ENCODE measurements around the gene AATK.

The AATK gene

DNA sequence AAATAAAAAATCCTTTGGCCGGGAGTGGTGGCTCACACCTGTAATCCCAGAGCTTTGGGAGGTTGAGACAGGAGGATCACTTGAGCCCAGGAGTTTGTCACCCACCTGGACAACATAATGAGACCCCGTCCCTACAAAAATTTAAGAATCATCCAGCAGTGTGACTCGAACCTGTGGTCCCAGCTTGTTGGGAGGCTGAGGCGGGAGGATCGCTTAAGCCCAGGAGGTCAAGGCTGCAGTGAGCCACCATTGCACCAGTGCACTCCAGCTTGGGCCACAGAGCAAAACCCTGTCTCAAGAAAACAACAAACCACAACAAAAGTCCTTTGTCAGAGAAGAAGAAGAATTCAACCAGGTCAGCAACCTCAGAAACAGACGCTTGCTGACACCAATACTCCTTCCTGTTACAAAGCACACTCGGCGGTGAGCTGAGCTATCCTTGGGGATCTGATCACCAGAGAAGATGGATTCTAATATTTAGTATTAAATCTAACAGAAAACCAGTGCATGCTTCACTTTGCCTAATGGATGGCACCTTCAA lies 13.7 kb downstream of the AATK start:
- no peak overlapping the region for H2BK5ac ChIP-seq (ENCODE audit: low read length)
- no peak overlapping the region for H2AK5ac ChIP-seq (ENCODE audit: low read length)
- H4K8ac ChIP-seq (ENCODE audit: low read depth, low read length): no peak overlapping the region
- no peak overlapping the region for H3K4me3 ChIP-seq (ENCODE audit: low read length)
- DNase-seq: no peak
- no peak overlapping the region for H3K4me2 ChIP-seq (ENCODE audit: low read length)
- no peak overlapping the region for H4K5ac ChIP-seq (ENCODE audit: low read length)
- H3K9ac ChIP-seq (ENCODE audit: low read length): no peak overlapping the region
- H3K23ac ChIP-seq (ENCODE audit: low read length): no peak overlapping the region
- no peaks in the 10 kb centered on the region for H3K79me1 ChIP-seq (ENCODE audit: low read length)
- no peak overlapping the region for H2BK120ac ChIP-seq (ENCODE audit: low read depth, low read length)
- H2BK15ac ChIP-seq (replicated peaks; ENCODE audit: low read depth): no peak overlapping the region
- H3K4me1 ChIP-seq (ENCODE audit: control insufficient read depth, low read depth, low read length): no peaks in the 10 kb centered on the region
- no peak overlapping the region for H3K4ac ChIP-seq (ENCODE audit: low read depth, low read length)
- no peak overlapping the region for H3K56ac ChIP-seq (ENCODE audit: low read length)
- no CpG with 5 or more reads among the region's 8 CpGs for WGBS (ENCODE audit: extremely low coverage, insufficient coverage, low lambda C conversion rate)
- H3K36me3 ChIP-seq (ENCODE audit: control insufficient read depth, insufficient read depth, low read length): no peaks in the 10 kb centered on the region
- H3K18ac ChIP-seq (ENCODE audit: low read length): no peak overlapping the region
- H3K27me3 ChIP-seq (ENCODE audit: insufficient read depth, low read length, poor library complexity): no peaks in the 10 kb centered on the region
- H3K79me2 ChIP-seq (ENCODE audit: control insufficient read depth, insufficient read depth, low read length): no peaks in the 10 kb centered on the region
- no peak overlapping the region for H3K27ac ChIP-seq (ENCODE audit: low read depth, low read length)

DNA sequence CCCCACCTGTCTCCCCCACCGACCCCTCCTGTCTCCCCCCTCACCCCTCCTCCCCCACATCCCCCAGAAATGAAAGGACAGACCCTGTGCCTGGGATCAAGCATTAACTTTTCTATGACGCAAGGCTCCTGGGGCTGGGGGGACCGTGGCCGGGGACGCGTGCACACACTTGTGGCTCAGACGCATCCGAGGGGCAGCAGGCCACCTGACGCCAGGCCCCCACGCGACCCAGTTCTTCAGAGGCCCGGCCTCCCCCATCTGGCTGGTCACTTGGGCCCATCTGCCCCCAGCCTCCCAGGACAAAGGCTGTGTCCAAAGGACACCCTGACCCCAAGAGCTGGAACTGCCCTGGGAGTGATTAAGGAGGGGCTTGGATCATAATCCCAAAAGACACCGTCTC lies 14.7 kb downstream of the AATK start:
- Histone ChIP-seq H4K5ac (ENCODE audit: low read length) (no peak overlapping the region), H3K4me2 (ENCODE audit: low read length) (no peak overlapping the region), H3K79me1 (ENCODE audit: low read length) (no peaks in the 10 kb centered on the region), H2BK120ac (ENCODE audit: low read depth, low read length) (no peak overlapping the region), H4K8ac (ENCODE audit: low read depth, low read length) (no peak overlapping the region), H3K27me3 (ENCODE audit: insufficient read depth, low read length, poor library complexity) (no peaks in the 10 kb centered on the region), H3K4ac (ENCODE audit: low read depth, low read length) (no peak overlapping the region), H3K18ac (ENCODE audit: low read length) (no peak overlapping the region), H3K9ac (ENCODE audit: low read length) (no peak overlapping the region), H3K4me3 (ENCODE audit: low read length) (no peak overlapping the region), H3K23ac (ENCODE audit: low read length) (no peak overlapping the region), H2AK5ac (ENCODE audit: low read length) (no peak overlapping the region), H2BK15ac (replicated peaks; ENCODE audit: low read depth) (no peak overlapping the region), H3K4me1 (ENCODE audit: control insufficient read depth, low read depth, low read length) (no peaks in the 10 kb centered on the region), H3K56ac (ENCODE audit: low read length) (no peak overlapping the region), H2BK5ac (ENCODE audit: low read length) (no peak overlapping the region), H3K79me2 (ENCODE audit: control insufficient read depth, insufficient read depth, low read length) (no peaks in the 10 kb centered on the region), H3K27ac (ENCODE audit: low read depth, low read length) (no peak overlapping the region), H3K36me3 (ENCODE audit: control insufficient read depth, insufficient read depth, low read length) (no peaks in the 10 kb centered on the region)
- no peak for DNase-seq
- no CpG with 5 or more reads among the region's 13 CpGs for WGBS (ENCODE audit: extremely low coverage, insufficient coverage, low lambda C conversion rate)

DNA sequence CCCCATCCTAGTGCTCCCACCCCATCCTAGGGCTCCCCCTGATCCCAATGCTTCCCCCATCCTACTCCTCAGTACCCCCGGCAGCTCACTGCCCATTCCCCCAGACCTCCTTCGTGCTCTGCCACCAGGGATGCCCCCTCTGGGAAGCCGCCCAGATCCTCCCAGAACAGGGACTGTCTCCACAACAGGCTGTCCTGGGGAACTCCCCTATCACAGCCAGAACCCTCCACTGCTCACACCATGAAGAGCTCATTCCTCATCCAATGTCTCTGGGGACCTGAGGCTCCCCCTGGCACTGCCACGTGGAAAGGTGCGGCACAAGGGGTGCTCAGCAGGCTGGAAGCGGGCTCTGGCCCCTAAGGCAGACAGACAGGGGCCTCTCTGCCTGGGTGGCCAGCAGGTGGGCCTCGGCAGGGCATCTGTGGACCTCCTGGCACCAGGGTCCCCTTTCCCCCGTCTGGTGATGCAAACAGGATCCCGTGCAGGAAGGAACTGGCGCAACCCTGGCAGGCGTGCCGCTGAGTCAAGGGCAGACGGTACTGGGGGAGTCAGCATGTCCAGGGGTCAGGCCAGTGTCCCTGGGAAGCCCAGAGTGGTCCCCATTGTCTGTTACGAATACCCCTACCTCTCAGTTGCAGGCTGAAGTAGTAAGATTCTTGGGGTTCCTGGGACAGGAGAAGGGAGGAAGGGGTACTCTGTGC lies 15.5 kb downstream of the AATK start:
- Histone ChIP-seq H4K5ac (ENCODE audit: low read length) (no peak overlapping the region), H3K36me3 (ENCODE audit: control insufficient read depth, insufficient read depth, low read length) (no peaks in the 10 kb centered on the region), H3K27me3 (ENCODE audit: insufficient read depth, low read length, poor library complexity) (no peaks in the 10 kb centered on the region), H3K4ac (ENCODE audit: low read depth, low read length) (no peak overlapping the region), H2BK5ac (ENCODE audit: low read length) (no peak overlapping the region), H3K79me1 (ENCODE audit: low read length) (no peaks in the 10 kb centered on the region), H4K8ac (ENCODE audit: low read depth, low read length) (no peak overlapping the region), H3K4me3 (ENCODE audit: low read length) (no peak overlapping the region), H3K23ac (ENCODE audit: low read length) (no peak overlapping the region), H3K56ac (ENCODE audit: low read length) (no peak overlapping the region), H3K4me1 (ENCODE audit: control insufficient read depth, low read depth, low read length) (no peaks in the 10 kb centered on the region), H3K27ac (ENCODE audit: low read depth, low read length) (no peak overlapping the region), H3K79me2 (ENCODE audit: control insufficient read depth, insufficient read depth, low read length) (no peaks in the 10 kb centered on the region), H2BK120ac (ENCODE audit: low read depth, low read length) (no peak overlapping the region), H2BK15ac (replicated peaks; ENCODE audit: low read depth) (no peak overlapping the region), H3K18ac (ENCODE audit: low read length) (no peak overlapping the region), H3K9ac (ENCODE audit: low read length) (no peak overlapping the region), H3K4me2 (ENCODE audit: low read length) (no peak overlapping the region), H2AK5ac (ENCODE audit: low read length) (no peak overlapping the region)
- WGBS (ENCODE audit: extremely low coverage, insufficient coverage, low lambda C conversion rate): no CpG with 5 or more reads among the region's 14 CpGs
- no peak for DNase-seq

DNA sequence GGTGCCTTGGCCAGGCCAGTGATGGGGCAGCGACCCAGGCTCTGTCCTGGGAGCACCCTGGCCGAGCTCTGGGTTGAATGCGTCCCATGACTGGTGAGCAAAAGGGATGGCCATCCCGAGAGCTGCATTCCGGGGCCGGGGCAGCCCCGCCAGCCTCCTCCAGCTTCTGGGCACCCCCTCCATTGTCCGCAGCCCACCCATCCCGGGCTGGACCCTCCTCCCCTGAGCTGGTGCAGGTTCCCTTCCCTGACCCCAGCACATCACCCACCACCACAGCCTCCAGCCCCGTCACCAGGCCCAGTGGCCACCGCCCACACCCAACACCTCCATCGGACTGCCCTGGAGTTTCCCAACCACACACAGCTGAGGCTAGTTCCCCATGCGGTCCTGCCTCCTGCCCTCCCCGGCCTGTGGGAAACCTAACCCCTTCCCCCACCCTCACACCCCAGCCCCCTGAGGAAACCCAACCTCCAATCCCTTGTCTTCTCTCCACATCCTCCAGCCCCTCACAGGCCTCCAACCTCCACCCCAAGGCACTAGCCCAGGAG lies 17.0 kb downstream of the AATK start:
- Histone ChIP-seq H3K27me3 (ENCODE audit: insufficient read depth, low read length, poor library complexity) (no peaks in the 10 kb centered on the region), H3K9ac (ENCODE audit: low read length) (no peak overlapping the region), H3K27ac (ENCODE audit: low read depth, low read length) (no peak overlapping the region), H3K18ac (ENCODE audit: low read length) (no peak overlapping the region), H3K79me1 (ENCODE audit: low read length) (no peaks in the 10 kb centered on the region), H3K79me2 (ENCODE audit: control insufficient read depth, insufficient read depth, low read length) (no peaks in the 10 kb centered on the region), H3K23ac (ENCODE audit: low read length) (no peak overlapping the region), H3K4ac (ENCODE audit: low read depth, low read length) (no peak overlapping the region), H2AK5ac (ENCODE audit: low read length) (no peak overlapping the region), H2BK5ac (ENCODE audit: low read length) (no peak overlapping the region), H3K4me1 (ENCODE audit: control insufficient read depth, low read depth, low read length) (no peaks in the 10 kb centered on the region), H4K8ac (ENCODE audit: low read depth, low read length) (no peak overlapping the region), H3K4me2 (ENCODE audit: low read length) (no peak overlapping the region), H2BK120ac (ENCODE audit: low read depth, low read length) (no peak overlapping the region), H3K36me3 (ENCODE audit: control insufficient read depth, insufficient read depth, low read length) (no peaks in the 10 kb centered on the region), H3K4me3 (ENCODE audit: low read length) (no peak overlapping the region), H4K5ac (ENCODE audit: low read length) (no peak overlapping the region), H2BK15ac (replicated peaks; ENCODE audit: low read depth) (no peak overlapping the region), H3K56ac (ENCODE audit: low read length) (no peak overlapping the region)
- DNase-seq: no peak
- no CpG with 5 or more reads among the region's 14 CpGs for WGBS (ENCODE audit: extremely low coverage, insufficient coverage, low lambda C conversion rate)

DNA sequence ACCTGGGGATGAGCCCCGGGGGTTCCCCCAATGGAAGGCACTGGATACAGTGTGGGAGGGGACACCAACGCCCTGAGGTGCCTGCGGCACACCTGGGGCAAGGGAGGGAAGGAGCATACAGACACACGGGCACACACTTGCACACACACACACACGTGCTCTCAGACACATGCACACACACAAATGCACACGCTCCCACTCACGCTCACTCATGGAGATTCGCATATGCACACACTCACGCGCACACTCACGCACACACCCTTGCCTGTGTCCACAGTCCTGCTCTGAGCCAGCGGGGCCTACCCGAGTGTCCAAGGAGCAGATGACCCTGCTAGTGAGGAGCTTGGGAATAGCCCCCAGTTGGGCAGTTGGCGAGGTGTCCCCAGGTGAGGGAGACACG lies 17.4 kb downstream of the AATK start:
- H3K4ac ChIP-seq (ENCODE audit: low read depth, low read length): no peak overlapping the region
- no peak overlapping the region for H4K5ac ChIP-seq (ENCODE audit: low read length)
- H2AK5ac ChIP-seq (ENCODE audit: low read length): no peak overlapping the region
- H3K9ac ChIP-seq (ENCODE audit: low read length): no peak overlapping the region
- no peaks in the 10 kb centered on the region for H3K79me1 ChIP-seq (ENCODE audit: low read length)
- H3K56ac ChIP-seq (ENCODE audit: low read length): no peak overlapping the region
- H2BK15ac ChIP-seq (replicated peaks; ENCODE audit: low read depth): no peak overlapping the region
- H3K23ac ChIP-seq (ENCODE audit: low read length): no peak overlapping the region
- no peak overlapping the region for H2BK120ac ChIP-seq (ENCODE audit: low read depth, low read length)
- no CpG with 5 or more reads among the region's 15 CpGs for WGBS (ENCODE audit: extremely low coverage, insufficient coverage, low lambda C conversion rate)
- H3K27me3 ChIP-seq (ENCODE audit: insufficient read depth, low read length, poor library complexity): no peaks in the 10 kb centered on the region
- H3K36me3 ChIP-seq (ENCODE audit: control insufficient read depth, insufficient read depth, low read length): no peaks in the 10 kb centered on the region
- no peaks in the 10 kb centered on the region for H3K79me2 ChIP-seq (ENCODE audit: control insufficient read depth, insufficient read depth, low read length)
- H4K8ac ChIP-seq (ENCODE audit: low read depth, low read length): no peak overlapping the region
- H3K4me2 ChIP-seq (ENCODE audit: low read length): no peak overlapping the region
- no peak for DNase-seq
- H2BK5ac ChIP-seq (ENCODE audit: low read length): no peak overlapping the region
- no peak overlapping the region for H3K18ac ChIP-seq (ENCODE audit: low read length)
- H3K27ac ChIP-seq (ENCODE audit: low read depth, low read length): no peak overlapping the region
- no peak overlapping the region for H3K4me3 ChIP-seq (ENCODE audit: low read length)
- no peaks in the 10 kb centered on the region for H3K4me1 ChIP-seq (ENCODE audit: control insufficient read depth, low read depth, low read length)

DNA sequence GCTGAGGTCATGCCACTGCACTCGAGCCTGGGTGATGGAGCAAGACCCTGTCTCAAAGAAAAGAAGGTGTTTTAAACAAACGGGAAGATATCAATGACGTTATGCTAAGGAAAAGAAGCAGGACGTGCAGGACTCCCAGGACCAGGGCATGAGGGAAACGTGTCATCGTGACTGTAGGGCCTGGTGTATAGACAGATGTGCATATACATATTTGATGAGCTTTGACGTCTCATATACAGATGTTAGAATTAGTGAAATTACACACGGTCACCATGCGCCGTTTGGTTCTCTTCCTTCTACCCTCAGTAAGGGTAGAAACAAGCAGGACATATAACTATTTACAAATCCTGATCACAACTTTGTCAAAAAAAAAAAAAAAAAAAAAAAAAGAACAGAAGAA lies 18.3 kb downstream of the AATK start:
- Histone ChIP-seq H3K4me1 (ENCODE audit: control insufficient read depth, low read depth, low read length) (no peaks in the 10 kb centered on the region), H3K27ac (ENCODE audit: low read depth, low read length) (no peak overlapping the region), H3K79me2 (ENCODE audit: control insufficient read depth, insufficient read depth, low read length) (no peaks in the 10 kb centered on the region), H3K36me3 (ENCODE audit: control insufficient read depth, insufficient read depth, low read length) (no peaks in the 10 kb centered on the region), H2AK5ac (ENCODE audit: low read length) (no peak overlapping the region), H3K56ac (ENCODE audit: low read length) (no peak overlapping the region), H3K18ac (ENCODE audit: low read length) (no peak overlapping the region), H4K8ac (ENCODE audit: low read depth, low read length) (no peak overlapping the region), H3K4me2 (ENCODE audit: low read length) (no peak overlapping the region), H3K23ac (ENCODE audit: low read length) (no peak overlapping the region), H4K5ac (ENCODE audit: low read length) (no peak overlapping the region), H3K9ac (ENCODE audit: low read length) (no peak overlapping the region), H3K79me1 (ENCODE audit: low read length) (no peaks in the 10 kb centered on the region), H2BK15ac (replicated peaks; ENCODE audit: low read depth) (no peak overlapping the region), H3K4ac (ENCODE audit: low read depth, low read length) (no peak overlapping the region), H3K27me3 (ENCODE audit: insufficient read depth, low read length, poor library complexity) (no peaks in the 10 kb centered on the region), H2BK120ac (ENCODE audit: low read depth, low read length) (no peak overlapping the region), H3K4me3 (ENCODE audit: low read length) (no peak overlapping the region), H2BK5ac (ENCODE audit: low read length) (no peak overlapping the region)
- DNase-seq: no peak
- no CpG with 5 or more reads among the region's 10 CpGs for WGBS (ENCODE audit: extremely low coverage, insufficient coverage, low lambda C conversion rate)

Measured in mesendoderm (in vitro differentiated cells).